ENCODE measurements around the gene PLCL2.

Gene PLCL2

GRCh38 chr3:16917980-16918682 lies 33.4 kb downstream of the PLCL2 start:
- TF ChIP-seq, protein P1, sequence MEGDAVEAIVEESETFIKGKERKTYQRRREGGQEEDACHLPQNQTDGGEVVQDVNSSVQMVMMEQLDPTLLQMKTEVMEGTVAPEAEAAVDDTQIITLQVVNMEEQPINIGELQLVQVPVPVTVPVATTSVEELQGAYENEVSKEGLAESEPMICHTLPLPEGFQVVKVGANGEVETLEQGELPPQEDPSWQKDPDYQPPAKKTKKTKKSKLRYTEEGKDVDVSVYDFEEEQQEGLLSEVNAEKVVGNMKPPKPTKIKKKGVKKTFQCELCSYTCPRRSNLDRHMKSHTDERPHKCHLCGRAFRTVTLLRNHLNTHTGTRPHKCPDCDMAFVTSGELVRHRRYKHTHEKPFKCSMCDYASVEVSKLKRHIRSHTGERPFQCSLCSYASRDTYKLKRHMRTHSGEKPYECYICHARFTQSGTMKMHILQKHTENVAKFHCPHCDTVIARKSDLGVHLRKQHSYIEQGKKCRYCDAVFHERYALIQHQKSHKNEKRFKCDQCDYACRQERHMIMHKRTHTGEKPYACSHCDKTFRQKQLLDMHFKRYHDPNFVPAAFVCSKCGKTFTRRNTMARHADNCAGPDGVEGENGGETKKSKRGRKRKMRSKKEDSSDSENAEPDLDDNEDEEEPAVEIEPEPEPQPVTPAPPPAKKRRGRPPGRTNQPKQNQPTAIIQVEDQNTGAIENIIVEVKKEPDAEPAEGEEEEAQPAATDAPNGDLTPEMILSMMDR (IDR thresholded peaks at IDR 0.05; ENCODE audit: low read depth, low read length, missing control alignments), result no peak
- no peak for DNase-seq
- no peaks in the 10 kb centered on the region for H3K27me3 ChIP-seq (replicated peaks)
- in situ Hi-C loops (cut with HindIII; ENCODE audit: low pct_ligation_motif_present, low sequenced_read_pairs), result no loop called here
- no peaks in the 10 kb centered on the region for H3K36me3 ChIP-seq (replicated peaks)
- no peak overlapping the region for H3K4me3 ChIP-seq (ENCODE audit: low read depth, low read length)
- H3K27ac ChIP-seq, result no peak overlapping the region

DNA sequence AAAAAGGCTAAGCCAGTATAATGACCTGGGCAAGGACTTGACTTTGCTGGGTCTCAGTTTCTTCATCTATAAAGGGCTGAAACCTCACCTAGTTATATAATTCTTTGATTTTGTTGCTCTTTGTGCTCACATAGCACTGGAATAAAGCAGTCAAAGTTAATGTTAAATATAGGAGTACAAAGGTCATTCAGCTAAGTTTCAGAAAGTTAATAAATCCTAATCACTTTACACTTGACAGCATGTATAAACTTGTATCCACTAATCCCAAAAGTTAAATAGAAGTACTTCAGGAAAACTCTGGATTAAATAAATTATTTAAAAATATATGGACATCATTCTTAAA lies 33.9 kb downstream of the PLCL2 start:
- no peak overlapping the region for H3K27ac ChIP-seq
- no peak for DNase-seq
- no peaks in the 10 kb centered on the region for H3K36me3 ChIP-seq (replicated peaks)
- in situ Hi-C loops (cut with HindIII; ENCODE audit: low pct_ligation_motif_present, low sequenced_read_pairs), result no loop called here
- no peak overlapping the region for H3K4me3 ChIP-seq (ENCODE audit: low read depth, low read length)
- TF ChIP-seq, protein P1 (IDR thresholded peaks at IDR 0.05; ENCODE audit: low read depth, low read length, missing control alignments), result no peak
- H3K27me3 ChIP-seq (replicated peaks), result no peaks in the 10 kb centered on the region

GRCh38 chr3:16923112-16923511 lies 38.4 kb downstream of the PLCL2 start:
- H3K27ac ChIP-seq, result no peak overlapping the region
- no peaks in the 10 kb centered on the region for H3K27me3 ChIP-seq (replicated peaks)
- H3K36me3 ChIP-seq (replicated peaks), result no peaks in the 10 kb centered on the region
- H3K4me3 ChIP-seq (ENCODE audit: low read depth, low read length), result no peak overlapping the region
- DNase-seq, result no peak
- in situ Hi-C loops (cut with HindIII; ENCODE audit: low pct_ligation_motif_present, low sequenced_read_pairs), result no loop called here
- TF ChIP-seq, protein P1 (IDR thresholded peaks at IDR 0.05; ENCODE audit: low read depth, low read length, missing control alignments), result no peak

DNA sequence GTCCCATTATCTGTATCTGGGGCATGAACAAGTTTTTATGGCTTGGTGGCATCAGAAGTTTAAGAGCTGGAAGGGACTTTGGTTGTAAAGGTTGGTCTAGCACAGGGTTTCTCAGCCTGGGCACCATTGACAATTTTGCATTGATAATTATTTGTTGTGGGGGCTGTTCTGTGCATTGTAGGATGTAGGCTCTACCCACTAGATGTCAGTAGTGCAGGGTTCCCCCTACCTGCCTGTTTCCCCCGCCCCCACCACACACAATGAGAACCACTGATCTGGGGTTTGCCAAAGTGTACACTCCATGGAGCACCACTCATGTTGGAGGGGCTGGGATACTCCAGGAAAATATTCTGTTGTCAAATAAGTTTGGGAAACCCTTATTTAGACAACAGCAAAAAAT lies 42.7 kb downstream of the PLCL2 start:
- Histone ChIP-seq H3K27me3 (replicated peaks) (no peaks in the 10 kb centered on the region), H3K4me3 (ENCODE audit: low read depth, low read length) (no peak overlapping the region), H3K36me3 (replicated peaks) (no peaks in the 10 kb centered on the region), H3K27ac (no peak overlapping the region)
- in situ Hi-C loops (cut with HindIII; ENCODE audit: low pct_ligation_motif_present, low sequenced_read_pairs), result no loop called here
- DNase-seq, result no peak
- TF ChIP-seq, protein P1 (IDR thresholded peaks at IDR 0.05; ENCODE audit: low read depth, low read length, missing control alignments), result no peak

DNA sequence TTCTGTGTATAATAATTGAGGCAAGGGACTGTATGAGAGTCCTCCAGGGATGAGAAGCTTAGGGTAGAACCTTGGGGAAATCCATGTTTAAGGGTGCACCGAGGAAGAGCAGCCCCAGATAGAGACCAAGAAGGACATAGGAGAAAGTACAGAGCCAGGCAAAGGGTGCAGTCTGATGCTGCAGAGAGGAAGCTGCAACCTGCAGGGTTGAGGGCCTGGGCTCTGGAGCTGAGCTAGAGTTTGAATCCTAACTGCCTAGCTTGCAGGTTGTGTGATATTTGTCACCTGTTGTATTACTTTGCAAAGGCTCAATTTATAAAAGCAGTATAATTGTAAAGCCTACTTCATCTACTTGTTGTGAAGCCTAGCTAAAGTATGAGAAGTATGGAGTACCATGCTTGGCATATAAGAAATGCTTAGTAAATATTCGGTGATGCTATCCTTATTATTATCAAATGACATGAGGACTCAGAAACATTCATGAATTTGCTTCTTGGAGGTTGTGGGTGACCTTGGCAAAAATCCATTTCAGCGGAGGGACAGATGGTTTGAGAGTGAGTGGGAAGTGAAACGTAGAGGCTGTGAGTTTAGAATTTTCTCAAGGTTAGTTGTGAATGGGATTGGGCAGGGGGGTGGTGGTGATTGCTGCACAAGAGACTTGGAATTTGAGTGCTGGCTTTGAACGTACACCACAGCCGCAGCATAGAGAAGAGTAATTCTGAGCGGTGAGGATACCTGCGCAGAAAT lies 43.8 kb downstream of the PLCL2 start:
- Histone ChIP-seq H3K4me3 (ENCODE audit: low read depth, low read length) (no peak overlapping the region), H3K27me3 (replicated peaks) (no peaks in the 10 kb centered on the region), H3K27ac (no peak overlapping the region), H3K36me3 (replicated peaks) (no peaks in the 10 kb centered on the region)
- TF ChIP-seq, protein P1 (IDR thresholded peaks at IDR 0.05; ENCODE audit: low read depth, low read length, missing control alignments), result no peak
- in situ Hi-C loops (cut with HindIII; ENCODE audit: low pct_ligation_motif_present, low sequenced_read_pairs), result no loop called here
- no peak for DNase-seq

Measured in brain microvascular endothelial cell (primary cell).